CD4-positive, alpha-beta T cell (primary cell): Measurements from ENCODE around the gene RIT1. TPM values are rescaled to one million over a fixed set of nuclear protein-coding genes. Genes with fewer than 3 reads are reported as not detected.

Experiments used
- ATAC-seq: fragments of 200-7000 bp; cut with Tn5 transposase; one replicate; pipeline ENCODE4 v1.10.0; 2022; ENCODE audit warnings: mild to moderate bottlenecking; ENCODE audit not compliant: poor library complexity
- CTCF ChIA-PET: fragments of 350-600 bp; sonication (Branson Sonifier 250); formaldehyde crosslinking; loops from one replicate; lab custom pipeline; 2021; ENCODE audit warnings: antibody characterized with exemption, inconsistent platforms; lab: Charles Lee
- POLR2A ChIA-PET: fragments of 350-600 bp; sonication (Branson Sonifier 250); formaldehyde crosslinking; loops from one replicate; lab custom pipeline; 2021; ENCODE audit warnings: antibody characterized with exemption, inconsistent platforms; lab: Charles Lee
- DNase-seq, 14 experiments: peaks; one replicate each; pipeline ENCODE4 v3.0.0-alpha.2; 2013 to 2020; ENCODE audit warnings: mixed read lengths in 2 of 14
- H3K27ac ChIP-seq, 2 donors: one replicate each; pipeline versions ENCODE4 v1.5.1 to v1.7.0; 2013; ENCODE audit warnings: low read length in 2 of 2, low read depth in 1 of 2, mild to moderate bottlenecking in 1 of 2
- H3K27me3 ChIP-seq, 2 experiments: 1 replicate in 1 of 2; 2 replicates in 1 of 2; pipeline versions ENCODE4 v1.6.1 to v1.7.0; 2013; ENCODE audit warnings: low read length in 2 of 2, control low read depth in 1 of 2, mild to moderate bottlenecking in 1 of 2, moderate library complexity in 1 of 2; ENCODE audit not compliant: insufficient read depth in 2 of 2, control insufficient read depth in 1 of 2
- H3K36me3 ChIP-seq: one replicate; pipeline ENCODE4 v1.6.1; 2013; ENCODE audit warnings: low read length, control low read depth; ENCODE audit not compliant: insufficient read depth
- H3K4me1 ChIP-seq: one replicate; pipeline ENCODE4 v1.6.1; 2013; ENCODE audit warnings: low read length, control low read depth; ENCODE audit not compliant: insufficient read depth
- H3K4me3 ChIP-seq: one replicate; pipeline ENCODE4 v1.5.1; 2013; ENCODE audit warnings: mild to moderate bottlenecking, low read length, moderate library complexity
- H3K9me3 ChIP-seq, 2 experiments: 1 replicate in 1 of 2; 2 replicates in 1 of 2; pipeline versions ENCODE4 v1.6.1 to v1.7.0; 2013; ENCODE audit warnings: low read length in 2 of 2, mild to moderate bottlenecking in 2 of 2, control low read depth in 1 of 2, moderate library complexity in 1 of 2; ENCODE audit not compliant: control insufficient read depth in 1 of 2, insufficient read depth in 1 of 2
- H3K27ac Mint-ChIP-seq: one replicate; pipeline ENCODE4 v1.8.0; 2020; ENCODE audit warnings: mixed read lengths
- H3K27me3 Mint-ChIP-seq: one replicate; pipeline ENCODE4 v1.8.0; 2021; ENCODE audit warnings: mixed read lengths
- H3K36me3 Mint-ChIP-seq: one replicate; pipeline ENCODE4 v1.8.0; 2021; ENCODE audit warnings: low read depth, mixed read lengths
- H3K4me1 Mint-ChIP-seq: one replicate; pipeline ENCODE4 v1.8.0; 2021; ENCODE audit warnings: low read depth, mixed read lengths
- H3K4me3 Mint-ChIP-seq: one replicate; pipeline ENCODE4 v1.8.0; 2020; ENCODE audit warnings: mild to moderate bottlenecking, mixed read lengths
- H3K9me3 Mint-ChIP-seq: one replicate; pipeline ENCODE4 v1.8.0; 2020; ENCODE audit warnings: mixed read lengths
- CTCF ChIP-seq: fragments of 200-600 bp; IDR thresholded peaks from one replicate; pipeline ENCODE4 v1.8.0; 2022; ENCODE audit warnings: antibody characterized with exemption, mild to moderate bottlenecking
- intact Hi-C, 2 experiments: fragments of 100-400 bp; cut with DNase I in 1 of 2; cut with micrococcal nuclease in 1 of 2; formaldehyde crosslinking; loops; one replicate each; pipeline versions ENCODE4 v1.15.1 to v1.9.0; 2023 to 2025; cut with DNase I, micrococcal nuclease
- total RNA-seq, 174 experiments: library from RNA in 2 of 174; stranded (reverse) in 2 of 174; gene quantifications; one replicate each; pipeline ENCODE4 v1.2.3 and lab custom pipeline; 2021 to 2026

The RIT1 gene
- total RNA-seq, 2 experiments from 2014 or later: 66.2 to 67.0 TPM

- CTCF ChIA-PET: no interaction called here
- POLR2A ChIA-PET: no interaction called here
Observed at GRCh38 chr1:155889566-155889965, 21.6 kb downstream of the RIT1 start.

GRCh38 chr1:155888481-155888880 lies 22.7 kb downstream of the RIT1 start:
- H3K9me3 ChIP-seq: no peaks in the 10 kb centered on the region
- no peak overlapping the region for H3K27ac ChIP-seq
- Mint-ChIP-seq H3K27me3 (no peaks in the 10 kb centered on the region), H3K4me1 (peaks cover 10% of the 10 kb centered on the region), H3K27ac (no peak overlapping the region), H3K9me3 (no peaks in the 10 kb centered on the region), H3K36me3 (no peaks in the 10 kb centered on the region), H3K4me3 (no peak overlapping the region)
- DNase-seq (no peak), ATAC-seq (no peak)
- no peaks in the 10 kb centered on the region for H3K36me3 ChIP-seq
- POLR2A ChIA-PET: no interaction called here
- H3K4me3 ChIP-seq: no peak overlapping the region
- no peaks in the 10 kb centered on the region for H3K27me3 ChIP-seq
- intact Hi-C loops: no loop called here
- TF ChIP-seq CTCF: no peak
- CTCF ChIA-PET: no interaction called here
- H3K4me1 ChIP-seq: peaks cover 7% of the 10 kb centered on the region

More at GRCh38 chr1:155889566-155889965, 21.6 kb downstream of the RIT1 start:
- Histone ChIP-seq H3K4me3 (no peak overlapping the region), H3K27ac (no peak overlapping the region), H3K27me3 (no peaks in the 10 kb centered on the region), H3K36me3 (no peaks in the 10 kb centered on the region), H3K4me1 (peaks cover 12% of the 10 kb centered on the region), H3K9me3 (no peaks in the 10 kb centered on the region)
- H3K27ac Mint-ChIP-seq: no peak overlapping the region
- TF ChIP-seq CTCF: no peak
- ATAC-seq (no peak), DNase-seq (no peak)
- peaks cover 15% of the 10 kb centered on the region for H3K4me1 Mint-ChIP-seq
- H3K27me3 Mint-ChIP-seq: no peaks in the 10 kb centered on the region
- H3K36me3 Mint-ChIP-seq: no peaks in the 10 kb centered on the region
- H3K4me3 Mint-ChIP-seq: no peak overlapping the region
- intact Hi-C loops: no loop called here
- no peaks in the 10 kb centered on the region for H3K9me3 Mint-ChIP-seq

- H3K4me1 Mint-ChIP-seq: no peaks in the 10 kb centered on the region
- DNase-seq (no peak), ATAC-seq (no peak)
- Histone ChIP-seq H3K27ac (no peak overlapping the region), H3K4me1 (no peaks in the 10 kb centered on the region), H3K27me3 (no peaks in the 10 kb centered on the region), H3K4me3 (no peak overlapping the region), H3K36me3 (peaks cover 12% of the 10 kb centered on the region), H3K9me3 (no peaks in the 10 kb centered on the region)
- no peak overlapping the region for H3K4me3 Mint-ChIP-seq
- H3K27ac Mint-ChIP-seq: no peak overlapping the region
- no peaks in the 10 kb centered on the region for H3K36me3 Mint-ChIP-seq
- POLR2A ChIA-PET: no interaction called here
- no peaks in the 10 kb centered on the region for H3K9me3 Mint-ChIP-seq
- CTCF ChIA-PET: no interaction called here
- intact Hi-C loops: no loop called here
- TF ChIP-seq CTCF: no peak
- no peaks in the 10 kb centered on the region for H3K27me3 Mint-ChIP-seq
Observed at GRCh38 chr1:155884982-155885381, 26.2 kb downstream of the RIT1 start.
